Keratinocyte (primary cell): ENCODE results near the gene PIP4K2A. TPM values are rescaled to one million over a fixed set of nuclear protein-coding genes. Genes with fewer than 3 reads are reported as not detected.
A peak's percentile ranks its signal among the peaks of the same experiment; 100 is the strongest.

ENCODE experiments used
- DNase-seq: peaks from one replicate; pipeline ENCODE4 v3.0.0-alpha.2; 2011; ENCODE audit warnings: low read depth, missing footprints, low spot score
- FAIRE-seq: peaks from 2 replicates; lab custom pipeline; 2011; peaks lifted over from hg19 to GRCh38; lab: Jason Lieb, UNC
- H2AFZ ChIP-seq: 2 replicates; pipeline ENCODE4 v1.6.0; 2012; ENCODE audit warnings: low read length, control low read depth, inconsistent platforms; ENCODE audit not compliant: control insufficient read depth
- H3K27ac ChIP-seq: 2 replicates; pipeline ENCODE4 v1.5.1; 2011; ENCODE audit warnings: low read length; ENCODE audit not compliant: control insufficient read depth, insufficient read depth
- H3K27me3 ChIP-seq: 3 replicates; pipeline ENCODE4 v1.6.0; 2011; ENCODE audit warnings: low read length; ENCODE audit not compliant: control insufficient read depth, insufficient read depth; ENCODE audit errors: extremely low read depth
- H3K36me3 ChIP-seq, 2 experiments: 2 replicates in 1 of 2; 3 replicates in 1 of 2; pipeline ENCODE4 v1.5.1; 2011; ENCODE audit warnings: low read length in 2 of 2, mild to moderate bottlenecking in 1 of 2; ENCODE audit not compliant: control insufficient read depth in 2 of 2, insufficient read depth in 2 of 2; ENCODE audit errors: extremely low read depth in 1 of 2
- H3K4me1 ChIP-seq: 3 replicates; pipeline ENCODE4 v1.5.1; 2011; ENCODE audit warnings: low read length; ENCODE audit not compliant: control insufficient read depth, insufficient read depth; ENCODE audit errors: extremely low read depth
- H3K4me2 ChIP-seq: 3 replicates; pipeline ENCODE4 v1.6.0; 2011; ENCODE audit warnings: low read depth, low read length; ENCODE audit not compliant: control insufficient read depth, insufficient read depth; ENCODE audit errors: extremely low read depth
- H3K4me3 ChIP-seq, 3 experiments: fragments of 200-600 bp in 1 of 3; sonication (generic) in 1 of 3; 2 replicates in 2 of 3; 3 replicates in 1 of 3; pipeline ENCODE4 v1.5.1; 2011 to 2016; ENCODE audit warnings: low read length in 3 of 3, mild to moderate bottlenecking in 3 of 3, control low read depth in 2 of 3, inconsistent platforms in 1 of 3, low read depth in 1 of 3, mixed read lengths in 1 of 3, mixed run types in 1 of 3, moderate library complexity in 1 of 3; ENCODE audit not compliant: control insufficient read depth in 2 of 3, insufficient read depth in 2 of 3; ENCODE audit errors: extremely low read depth in 1 of 3
- H3K79me2 ChIP-seq: 2 replicates; pipeline ENCODE4 v1.6.0; 2012; ENCODE audit warnings: low read length; ENCODE audit not compliant: control insufficient read depth, insufficient read depth
- H3K9ac ChIP-seq: 3 replicates; pipeline ENCODE4 v1.6.0; 2011; ENCODE audit warnings: low read length; ENCODE audit not compliant: control insufficient read depth, insufficient read depth; ENCODE audit errors: extremely low read depth
- H3K9me1 ChIP-seq: 3 replicates; pipeline ENCODE4 v1.6.0; 2011; ENCODE audit warnings: low read length; ENCODE audit not compliant: control insufficient read depth, insufficient read depth; ENCODE audit errors: extremely low read depth
- H3K9me3 ChIP-seq: 2 replicates; pipeline ENCODE4 v1.5.1; 2012; ENCODE audit warnings: low read depth, low read length; ENCODE audit not compliant: control insufficient read depth
- H4K20me1 ChIP-seq: 3 replicates; pipeline ENCODE4 v1.6.0; 2011; ENCODE audit warnings: low read length; ENCODE audit not compliant: control insufficient read depth, insufficient read depth; ENCODE audit errors: extremely low read depth
- EZH2 ChIP-seq: IDR thresholded peaks from one replicate; pipeline ENCODE4 v1.6.1; 2012; ENCODE audit warnings: inconsistent platforms, mild to moderate bottlenecking, low read length, moderate library complexity
- dilution Hi-C: fragments of 300-500 bp; cut with MboI; formaldehyde crosslinking; loops from one replicate; pipeline ENCODE4 v1.7.0; 2020; ENCODE audit warnings: low sequenced_read_pairs; ENCODE audit not compliant: extremely low pct_ligation_motif_present
- polyA plus RNA-seq, 5 experiments: library from polyadenylated mRNA; depleted of rRNA in 3 of 5; stranded (reverse) in 3 of 5; stranded (forward) in 1 of 5; unstranded in 1 of 5; fragments of >200 nt; gene quantifications; 1 replicate in 1 of 5; 2 replicates in 3 of 5; 3 replicates in 1 of 5; pipeline versions ENCODE4 v1.2.1 to v1.2.3, GENCODE V29; 2011 to 2012; ENCODE audit warnings: missing spikeins in 2 of 5, low read depth in 1 of 5, low replicate concordance in 1 of 5
- TF ChIP-seq, protein P1 (sequence below), 3 experiments: IDR thresholded peaks in 1 of 3; conservative IDR thresholded peaks in 1 of 3; optimal IDR thresholded peaks in 1 of 3; 2 replicates in 2 of 3; 3 replicates in 1 of 3; pipeline versions ENCODE3 to v1.5.1; 2011; ENCODE audit warnings: low read length in 3 of 3, mild to moderate bottlenecking in 3 of 3, moderate library complexity in 2 of 3, control low read depth in 1 of 3, inconsistent platforms in 1 of 3; ENCODE audit not compliant: insufficient read depth in 2 of 3; ENCODE audit errors: extremely low read depth in 1 of 3

PIP4K2A gene
- polyA plus RNA-seq, 1 donor (not counting 4 experiments of a cell fraction or from before 2014, with no cell fraction given) = 15.5 TPM

DNA sequence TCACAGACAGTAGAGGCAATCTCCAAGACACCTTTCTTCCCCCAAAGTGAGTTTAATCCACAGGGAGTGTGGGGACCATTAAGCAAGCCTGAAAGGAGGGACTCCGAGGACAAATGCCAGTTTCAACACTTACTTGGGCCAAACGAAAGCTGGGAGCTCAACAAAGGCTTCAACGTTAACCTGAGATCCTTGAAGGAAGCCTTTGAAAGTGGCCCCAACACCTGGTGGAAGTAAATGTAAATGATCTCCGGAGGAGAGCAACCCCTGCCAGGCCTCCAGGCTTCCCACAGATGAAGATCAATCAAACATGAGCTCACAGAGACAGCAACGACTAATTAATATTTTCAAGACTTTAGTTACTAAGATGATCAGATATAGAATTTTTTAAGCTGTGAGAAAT, 103.8 kb downstream of the PIP4K2A start:
- H3K4me1 ChIP-seq = no peaks in the 10 kb centered on the region

DNA sequence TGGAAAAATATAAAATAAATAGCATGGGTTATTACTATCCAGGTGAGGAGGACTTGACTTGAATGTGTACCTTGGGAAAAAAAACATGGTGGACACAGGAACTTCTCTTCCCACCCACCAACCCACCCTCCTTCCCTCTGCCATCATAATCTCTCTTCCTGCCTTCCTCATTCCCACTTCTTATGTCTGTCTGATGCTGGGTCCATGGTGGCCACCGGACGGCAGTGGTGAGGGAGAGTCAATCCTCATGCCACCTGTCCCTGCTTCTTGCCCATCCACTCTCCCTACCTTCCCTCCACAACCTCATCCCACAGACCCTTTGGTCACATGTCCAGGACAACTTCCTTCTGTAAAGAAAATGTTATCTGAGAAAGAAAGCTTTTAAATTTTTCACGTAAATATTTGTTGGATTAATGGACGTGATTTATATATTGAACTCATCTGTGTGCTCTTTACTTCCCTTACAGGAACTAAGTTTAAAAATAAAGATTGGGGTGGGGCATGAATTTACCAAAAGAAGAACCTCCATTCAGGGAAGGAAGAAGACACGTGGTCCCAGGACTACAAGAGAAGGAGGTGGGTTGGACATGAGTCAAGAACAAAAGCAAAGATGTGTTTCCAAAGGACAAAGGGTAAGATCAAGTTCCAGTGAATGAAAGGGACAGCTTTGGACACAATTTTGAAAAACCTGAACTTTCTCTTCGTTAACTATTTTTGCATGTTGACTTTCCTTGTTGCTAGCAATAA, 104.5 kb downstream of the PIP4K2A start:
- Histone ChIP-seq H3K79me2 (no peaks in the 10 kb centered on the region), H2AFZ (no peak overlapping the region), H3K4me2 (no peak overlapping the region), H3K27me3 (no peaks in the 10 kb centered on the region), H4K20me1 (no peaks in the 10 kb centered on the region), H3K9ac (no peak overlapping the region), H3K27ac (no peak overlapping the region), H3K4me1 (peaks cover 4% of the 10 kb centered on the region), H3K9me3 (no peaks in the 10 kb centered on the region), H3K4me3 (no peak overlapping the region), H3K9me1 (no peaks in the 10 kb centered on the region), H3K36me3 (peaks cover 2 to 7% of the 10 kb centered on the region in 2 experiments)
- FAIRE-seq (no peak), DNase-seq (no peak)
- TF ChIP-seq EZH2 = no peak
- TF ChIP-seq, protein P1, sequence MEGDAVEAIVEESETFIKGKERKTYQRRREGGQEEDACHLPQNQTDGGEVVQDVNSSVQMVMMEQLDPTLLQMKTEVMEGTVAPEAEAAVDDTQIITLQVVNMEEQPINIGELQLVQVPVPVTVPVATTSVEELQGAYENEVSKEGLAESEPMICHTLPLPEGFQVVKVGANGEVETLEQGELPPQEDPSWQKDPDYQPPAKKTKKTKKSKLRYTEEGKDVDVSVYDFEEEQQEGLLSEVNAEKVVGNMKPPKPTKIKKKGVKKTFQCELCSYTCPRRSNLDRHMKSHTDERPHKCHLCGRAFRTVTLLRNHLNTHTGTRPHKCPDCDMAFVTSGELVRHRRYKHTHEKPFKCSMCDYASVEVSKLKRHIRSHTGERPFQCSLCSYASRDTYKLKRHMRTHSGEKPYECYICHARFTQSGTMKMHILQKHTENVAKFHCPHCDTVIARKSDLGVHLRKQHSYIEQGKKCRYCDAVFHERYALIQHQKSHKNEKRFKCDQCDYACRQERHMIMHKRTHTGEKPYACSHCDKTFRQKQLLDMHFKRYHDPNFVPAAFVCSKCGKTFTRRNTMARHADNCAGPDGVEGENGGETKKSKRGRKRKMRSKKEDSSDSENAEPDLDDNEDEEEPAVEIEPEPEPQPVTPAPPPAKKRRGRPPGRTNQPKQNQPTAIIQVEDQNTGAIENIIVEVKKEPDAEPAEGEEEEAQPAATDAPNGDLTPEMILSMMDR (optimal IDR thresholded peaks at IDR 0.05 in 1 of 3, IDR thresholded peaks at IDR 0.05 in 1 of 3, conservative IDR thresholded peaks at IDR 0.05 in 1 of 3; ENCODE audit: extremely low read depth in 1 of 3, insufficient read depth in 2 of 3, low read length in 3 of 3) = peak in 1 of 3 experiments; percentile 11
- dilution Hi-C loops = no loop called here

More for the DNA sequence above, 103.8 kb downstream of the PIP4K2A start:
- H3K27ac ChIP-seq = no peak overlapping the region
- H3K36me3 ChIP-seq = peaks cover 2 to 7% of the 10 kb centered on the region in 2 experiments
- FAIRE-seq = no peak
- no peak overlapping the region for H2AFZ ChIP-seq
- H3K4me3 ChIP-seq = no peak overlapping the region
- dilution Hi-C loops = no loop called here
- H3K27me3 ChIP-seq = no peaks in the 10 kb centered on the region
- no peaks in the 10 kb centered on the region for H4K20me1 ChIP-seq
- no peaks in the 10 kb centered on the region for H3K79me2 ChIP-seq
- no peak overlapping the region for H3K9ac ChIP-seq
- TF ChIP-seq, protein P1 (optimal IDR thresholded peaks at IDR 0.05 in 1 of 3, IDR thresholded peaks at IDR 0.05 in 1 of 3, conservative IDR thresholded peaks at IDR 0.05 in 1 of 3; ENCODE audit: extremely low read depth in 1 of 3, insufficient read depth in 2 of 3, low read length in 3 of 3) = no peak
- no peaks in the 10 kb centered on the region for H3K9me1 ChIP-seq
- H3K4me2 ChIP-seq = no peak overlapping the region
- no peak for DNase-seq
- no peaks in the 10 kb centered on the region for H3K9me3 ChIP-seq
